SKM-1 (cell line): ENCODE results near the gene ARMH3.
"Not testable (repeated sequence)": the region's sequence is repeated elsewhere in the genome, so short reads cannot be mapped to it uniquely, and the experiment has no call there.

Experiments used
- DNase-seq: peaks from one replicate; lab custom pipeline; 2025; ENCODE audit not compliant: unreplicated experiment; lab: John Stamatoyannopoulos, UW

Gene ARMH3

DNA sequence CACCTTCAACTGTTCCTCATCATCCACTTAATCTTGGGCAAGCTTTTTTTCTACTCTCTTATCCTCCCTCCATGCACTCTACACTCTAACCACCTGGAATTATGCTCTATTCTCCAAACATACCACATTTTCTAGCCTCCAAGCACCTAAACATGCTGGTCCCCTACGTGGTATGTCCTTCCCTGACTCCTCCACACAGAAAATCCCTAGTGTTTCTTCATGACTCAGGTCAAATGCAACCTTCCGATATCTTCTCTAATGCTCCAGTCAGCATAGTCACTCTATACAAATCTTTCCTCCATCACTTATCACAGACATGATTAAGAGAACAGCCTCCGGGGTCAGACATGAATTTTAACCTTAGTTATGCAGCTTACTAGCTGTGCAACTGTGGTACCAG is 68.8 kb downstream of the ARMH3 start:
- DNase-seq = no peak

DNA sequence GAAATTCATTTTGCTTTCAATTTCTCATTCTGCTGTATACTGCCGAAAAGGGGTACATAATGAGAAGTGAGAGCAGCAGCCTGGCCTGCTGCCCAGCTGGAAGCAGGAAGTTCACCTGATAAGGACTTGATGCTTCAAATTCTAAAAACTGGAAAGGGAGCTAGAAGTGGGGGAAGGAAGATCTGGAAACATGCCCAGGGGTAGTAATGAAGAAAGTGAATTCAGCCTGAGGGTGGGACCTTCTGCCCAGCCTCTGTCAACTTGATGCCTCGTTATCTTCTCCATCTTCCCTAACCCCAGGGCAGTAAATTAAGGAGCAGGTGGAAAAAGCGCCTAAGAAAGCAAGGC is 69.4 kb downstream of the ARMH3 start:
- no peak for DNase-seq

DNA sequence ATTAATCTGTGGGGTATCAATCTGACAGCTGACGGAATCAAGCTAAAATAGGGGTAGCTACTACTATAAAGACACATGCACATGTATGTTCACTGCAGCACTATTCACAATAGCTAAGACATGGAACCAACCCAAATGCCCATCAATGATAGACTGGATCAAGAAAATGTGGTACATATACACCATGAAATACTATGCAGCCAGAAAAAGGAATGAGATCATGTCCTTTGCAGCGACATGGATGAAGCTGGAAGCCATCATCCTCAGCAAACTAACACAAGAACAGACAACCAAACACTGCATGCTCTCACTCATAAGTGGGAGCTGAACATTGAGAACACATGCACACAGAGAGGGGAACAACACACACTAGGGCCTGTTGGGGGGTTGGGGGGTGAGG is 75.3 kb downstream of the ARMH3 start:
- DNase-seq = not testable (repeated sequence)

DNA sequence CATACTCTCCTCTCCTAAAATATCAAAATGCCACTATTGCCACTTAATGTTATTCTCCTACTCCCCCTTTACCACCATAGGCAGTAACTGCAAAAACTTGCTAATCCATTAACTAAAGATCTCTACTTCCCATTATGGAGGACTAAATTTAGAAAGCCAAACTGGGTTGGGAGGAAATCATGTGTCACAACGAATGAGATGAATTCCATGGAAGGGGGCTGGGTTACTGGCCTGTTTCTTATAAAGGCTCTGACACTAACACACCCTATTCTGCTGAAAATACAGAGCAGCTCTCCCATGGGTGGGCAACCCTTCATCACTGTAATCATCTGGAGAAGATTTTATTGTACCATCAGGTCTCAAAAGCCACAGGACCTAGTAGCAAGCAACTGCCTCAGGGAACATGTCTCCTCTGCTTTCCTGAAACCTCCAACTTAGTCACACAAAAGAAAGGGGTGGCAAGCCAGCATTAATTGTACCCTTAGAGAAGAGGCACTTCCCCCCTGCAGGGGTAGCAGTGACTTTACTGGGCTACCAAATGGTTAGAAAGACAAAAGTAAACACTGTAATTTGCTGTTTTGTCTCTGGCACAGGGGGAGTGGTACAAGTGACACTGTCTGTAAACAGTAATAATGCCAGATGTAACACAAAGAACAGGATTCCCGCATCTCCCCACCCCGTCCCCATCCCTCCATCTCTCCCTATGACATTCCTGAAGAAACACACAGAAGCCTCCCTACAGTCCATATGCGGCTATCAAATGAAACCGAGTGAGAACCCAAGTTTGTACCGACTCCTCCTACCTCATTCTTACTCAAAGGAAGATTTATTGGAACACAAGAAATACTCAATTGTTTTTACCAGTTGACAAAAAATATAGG is 81.6 kb downstream of the ARMH3 start:
- DNase-seq = peak; percentile 28

DNA sequence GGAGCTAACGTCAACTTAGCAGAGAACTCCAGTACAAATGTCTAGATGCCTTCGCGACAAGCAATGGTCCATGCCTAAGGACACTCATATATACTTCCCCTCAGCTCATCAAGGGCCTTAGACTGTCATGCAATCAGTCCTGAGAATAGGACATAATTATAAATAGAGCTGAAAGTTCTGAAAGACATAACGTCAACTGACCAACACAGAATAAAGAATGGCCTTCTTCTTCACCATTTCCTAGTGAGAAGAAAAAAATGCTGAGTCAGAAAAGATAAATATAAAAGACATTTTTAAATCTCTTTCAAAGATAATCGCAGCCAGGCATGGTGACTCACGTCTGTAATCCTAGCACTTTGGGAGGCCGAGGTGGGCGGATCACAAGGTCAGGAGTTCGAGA is 83.2 kb downstream of the ARMH3 start:
- no peak for DNase-seq

DNA sequence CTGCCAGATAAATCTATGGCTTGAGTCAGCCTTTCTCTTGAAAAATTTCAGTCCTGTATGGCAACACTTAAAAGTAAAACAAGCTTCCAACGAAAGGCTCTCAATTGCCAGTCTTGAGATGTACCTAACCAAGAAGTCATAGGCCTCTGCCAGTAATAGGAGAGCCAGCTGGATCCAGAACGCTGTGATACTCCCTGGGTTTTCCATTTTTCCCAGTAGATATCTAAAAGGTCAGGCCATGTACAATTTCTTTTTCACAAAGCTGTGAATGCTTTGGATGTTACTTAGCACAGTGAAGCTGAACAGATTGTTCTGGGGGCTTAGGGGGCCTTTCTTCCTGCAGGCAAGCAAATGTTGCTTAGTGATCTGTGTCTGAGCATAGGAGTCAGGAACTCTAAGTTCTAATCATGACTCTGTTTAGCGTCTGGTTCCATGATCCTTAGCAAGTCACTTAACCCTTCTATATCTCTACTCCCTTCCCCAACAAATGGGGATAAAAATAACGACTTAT is 86.5 kb downstream of the ARMH3 start:
- DNase-seq = no peak

- DNase-seq = no peak
Observed at GRCh38 chr10:101968940-101969321, 87.0 kb downstream of the ARMH3 start.

DNA sequence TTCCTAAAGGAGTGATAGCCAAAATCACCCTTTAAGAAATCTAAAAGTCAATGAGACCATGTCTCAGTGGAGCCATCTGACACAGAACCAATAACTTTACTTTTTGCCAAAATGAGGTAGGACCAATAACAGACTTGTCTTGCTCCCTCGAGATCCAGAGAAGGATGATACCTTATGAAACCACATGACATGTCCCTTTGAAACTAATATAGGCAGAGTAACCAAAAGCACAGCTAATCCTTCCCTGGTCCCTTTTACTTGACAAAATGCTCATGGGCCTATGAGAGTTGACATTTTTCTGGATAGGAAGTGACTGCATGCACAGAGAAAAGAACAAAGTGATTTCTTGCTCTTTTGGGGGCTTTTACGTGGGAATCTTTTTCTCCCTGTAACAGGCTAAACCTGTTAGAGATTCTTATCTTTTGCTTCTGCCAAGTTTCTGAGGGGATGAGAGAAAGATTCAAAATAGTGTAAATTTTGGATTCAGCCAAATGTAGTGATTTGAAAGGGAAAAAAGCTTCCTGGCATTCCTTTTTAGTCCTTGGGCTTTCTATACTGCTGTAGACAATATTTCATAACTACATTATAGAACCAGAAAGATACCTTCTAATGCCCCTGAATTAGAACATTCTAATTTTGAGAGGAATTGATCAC is 87.6 kb downstream of the ARMH3 start:
- no peak for DNase-seq

- no peak for DNase-seq
Observed at GRCh38 chr10:101967713-101968112, 88.3 kb downstream of the ARMH3 start.

DNA sequence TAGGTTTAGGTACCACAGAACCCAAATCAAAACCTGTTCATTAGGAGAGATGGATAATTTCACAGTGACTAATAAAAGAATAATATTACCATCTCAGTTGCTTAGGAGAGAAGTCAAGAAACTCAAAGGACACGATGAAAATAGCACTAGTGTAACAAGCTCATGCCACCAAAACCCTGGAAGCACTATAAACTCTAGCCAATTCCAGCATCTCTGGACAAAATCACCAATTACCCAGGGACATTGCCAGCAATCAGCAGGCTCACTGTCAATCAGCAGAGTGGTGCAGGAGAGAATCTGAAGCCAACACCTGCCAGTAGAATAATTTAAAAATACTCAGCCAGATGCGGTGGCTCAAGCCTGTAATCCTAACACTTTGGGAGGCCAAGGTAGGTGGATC is 88.9 kb downstream of the ARMH3 start:
- no peak for DNase-seq

DNA sequence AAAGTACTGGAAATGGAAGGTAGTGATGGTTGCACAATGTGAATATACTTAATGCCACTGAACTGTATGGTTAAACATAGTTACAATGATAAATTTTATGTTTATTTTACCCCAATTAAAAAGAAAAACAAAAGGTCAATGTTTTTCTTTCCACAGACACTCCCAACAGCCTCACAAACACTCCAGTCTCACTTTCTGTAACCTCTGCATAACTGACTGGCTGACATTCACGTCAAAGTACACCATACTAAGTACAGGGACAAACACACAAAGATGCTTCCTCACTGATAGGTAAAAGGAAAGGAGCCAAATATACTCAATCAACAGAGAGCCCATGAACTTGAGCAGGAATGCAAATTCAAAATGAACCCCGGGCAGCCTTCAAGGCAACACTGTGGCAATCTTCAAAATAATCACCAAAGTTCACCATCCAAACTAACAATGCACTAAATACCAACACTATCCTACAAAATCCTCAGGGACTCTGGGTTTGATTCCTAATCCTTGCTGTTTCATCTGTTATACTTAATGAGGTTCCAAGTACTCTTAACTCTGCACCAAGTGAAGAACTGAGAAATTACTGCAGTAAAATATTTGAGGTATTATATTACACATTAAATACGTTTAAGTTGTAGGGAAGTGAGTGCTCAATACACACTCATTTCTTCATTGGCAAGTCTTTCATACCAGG is 90.8 kb downstream of the ARMH3 start:
- DNase-seq = no peak

- no peak for DNase-seq
Observed at GRCh38 chr10:101961591-101962498, 94.1 kb downstream of the ARMH3 start.

DNA sequence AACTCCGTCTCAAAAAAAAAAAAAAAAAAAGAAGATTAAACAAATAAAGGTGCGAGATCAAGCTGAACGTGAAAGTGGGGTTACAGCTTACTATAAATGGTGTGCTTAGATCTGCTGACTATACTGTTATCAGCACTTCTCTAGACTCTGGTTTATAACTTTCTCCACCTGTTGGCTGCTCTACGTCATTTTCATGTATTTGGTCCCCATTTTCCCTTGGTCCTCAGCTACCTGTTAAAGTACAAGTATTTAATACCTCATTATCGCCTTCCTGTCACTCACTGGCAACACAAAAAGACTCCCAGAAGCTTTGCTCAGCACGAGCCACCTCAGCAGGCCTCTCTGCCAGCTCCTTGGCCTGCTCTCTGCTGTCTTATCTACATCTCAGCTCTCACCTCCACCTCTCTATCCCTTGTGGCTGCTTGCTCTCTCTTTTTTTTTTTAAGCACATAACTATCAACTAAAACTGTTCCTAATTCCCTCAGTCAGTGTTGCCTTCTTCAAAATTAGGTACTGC is 95.0 kb downstream of the ARMH3 start:
- no peak for DNase-seq

DNA sequence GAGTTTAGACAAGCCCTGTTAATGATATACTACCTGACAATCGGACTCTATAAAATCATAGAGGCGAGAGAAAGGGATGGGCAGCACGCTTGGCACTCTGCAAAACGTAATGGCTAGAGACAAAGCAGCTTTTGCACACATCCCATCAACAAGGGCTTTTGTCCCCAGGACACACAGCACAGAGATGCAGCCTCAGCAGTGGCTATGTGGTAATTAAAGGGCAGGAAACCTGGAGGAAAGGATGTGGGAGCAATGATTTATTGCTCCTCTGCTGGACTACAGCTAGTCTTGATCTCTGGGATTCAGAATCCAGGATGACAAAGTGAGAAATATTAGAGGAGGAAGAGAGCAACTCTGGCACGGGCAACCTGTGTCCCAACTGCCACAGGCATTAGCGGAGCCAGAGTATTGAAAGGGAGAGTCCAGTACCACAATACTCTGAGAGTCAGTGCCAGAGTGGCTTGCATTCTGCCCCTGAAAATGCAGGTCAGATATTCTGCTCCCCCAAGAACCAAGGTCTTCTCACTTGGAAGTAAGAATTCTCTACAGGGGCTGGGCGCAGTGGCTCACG is 96.5 kb downstream of the ARMH3 start:
- no peak for DNase-seq

DNA sequence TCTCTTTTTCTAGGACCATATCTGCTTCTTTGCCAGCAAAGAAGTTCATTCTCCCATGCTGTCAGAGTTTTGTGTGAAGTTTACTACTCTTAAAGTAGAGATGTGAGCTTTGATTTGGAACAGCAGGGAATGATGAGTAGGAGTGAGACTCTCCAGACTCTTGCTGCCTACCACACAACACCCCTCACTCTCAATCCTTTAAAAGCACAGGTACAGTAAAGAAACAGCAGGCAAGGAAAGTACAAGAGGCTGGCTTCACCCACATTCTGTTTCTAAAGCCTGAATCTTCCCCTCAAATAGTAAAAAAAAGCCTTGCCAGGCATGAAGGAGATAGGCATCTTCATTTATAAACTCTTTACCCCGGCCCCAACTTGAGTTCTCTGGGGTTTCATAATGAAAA is 97.3 kb downstream of the ARMH3 start:
- no peak for DNase-seq

- no peak for DNase-seq
Observed at GRCh38 chr10:101956898-101957297, 99.1 kb downstream of the ARMH3 start.

DNA sequence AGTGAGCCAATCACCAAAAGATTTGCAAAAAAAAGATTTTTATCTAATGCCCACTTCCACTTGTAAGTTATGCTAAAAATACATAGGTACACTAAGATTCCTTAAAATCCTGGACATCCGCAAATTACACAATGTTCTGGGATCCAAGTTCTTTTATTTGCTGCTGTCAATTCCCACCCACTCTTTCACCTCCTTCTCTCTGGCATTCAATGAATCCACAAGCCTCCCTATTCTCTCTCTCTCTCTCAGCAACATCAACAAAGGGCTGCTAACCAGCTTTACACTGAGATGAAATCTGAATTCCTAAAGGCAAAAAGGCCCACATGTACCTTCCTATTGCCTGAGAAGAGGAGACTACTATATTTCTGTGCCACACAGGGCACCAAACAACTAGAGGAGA is 99.9 kb downstream of the ARMH3 start:
- no peak for DNase-seq

GRCh38 chr10:101952191-101952590 is 103.8 kb downstream of the ARMH3 start:
- DNase-seq = no peak

GRCh38 chr10:101950213-101950612 is 105.8 kb downstream of the ARMH3 start:
- no peak for DNase-seq

DNA sequence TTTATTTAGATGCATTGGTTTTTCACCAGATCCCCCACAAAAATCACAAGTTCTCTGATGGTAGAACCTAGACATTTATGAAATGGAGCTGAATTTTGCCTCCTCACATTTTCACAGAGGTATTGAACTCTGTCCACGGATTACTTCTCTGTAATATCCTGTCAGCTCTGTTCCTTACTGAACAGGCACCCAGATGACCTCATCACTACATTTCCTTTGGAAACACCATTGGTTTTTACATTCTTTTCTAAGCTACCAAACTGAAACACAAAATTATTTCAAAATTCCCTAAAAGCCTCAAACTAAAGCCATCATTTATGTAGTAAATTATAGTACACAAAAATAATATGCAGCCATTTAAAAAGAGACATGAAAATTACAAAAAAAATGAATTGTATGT is 114.1 kb downstream of the ARMH3 start:
- DNase-seq = no peak
